ENCODE data around the gene GOLGB1.

- TF ChIP-seq, protein P1, sequence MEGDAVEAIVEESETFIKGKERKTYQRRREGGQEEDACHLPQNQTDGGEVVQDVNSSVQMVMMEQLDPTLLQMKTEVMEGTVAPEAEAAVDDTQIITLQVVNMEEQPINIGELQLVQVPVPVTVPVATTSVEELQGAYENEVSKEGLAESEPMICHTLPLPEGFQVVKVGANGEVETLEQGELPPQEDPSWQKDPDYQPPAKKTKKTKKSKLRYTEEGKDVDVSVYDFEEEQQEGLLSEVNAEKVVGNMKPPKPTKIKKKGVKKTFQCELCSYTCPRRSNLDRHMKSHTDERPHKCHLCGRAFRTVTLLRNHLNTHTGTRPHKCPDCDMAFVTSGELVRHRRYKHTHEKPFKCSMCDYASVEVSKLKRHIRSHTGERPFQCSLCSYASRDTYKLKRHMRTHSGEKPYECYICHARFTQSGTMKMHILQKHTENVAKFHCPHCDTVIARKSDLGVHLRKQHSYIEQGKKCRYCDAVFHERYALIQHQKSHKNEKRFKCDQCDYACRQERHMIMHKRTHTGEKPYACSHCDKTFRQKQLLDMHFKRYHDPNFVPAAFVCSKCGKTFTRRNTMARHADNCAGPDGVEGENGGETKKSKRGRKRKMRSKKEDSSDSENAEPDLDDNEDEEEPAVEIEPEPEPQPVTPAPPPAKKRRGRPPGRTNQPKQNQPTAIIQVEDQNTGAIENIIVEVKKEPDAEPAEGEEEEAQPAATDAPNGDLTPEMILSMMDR (IDR thresholded peaks at IDR 0.05), result no peak
- TF ChIP-seq ZFX (IDR thresholded peaks at IDR 0.05; ENCODE audit: borderline replicate concordance), result no peak
Observed at GRCh38 chr3:121737644-121738043, 11.9 kb downstream of the GOLGB1 start.

All from 22Rv1 (cell line).